Measurements from ENCODE around the gene NAV2.

Gene NAV2

DNA sequence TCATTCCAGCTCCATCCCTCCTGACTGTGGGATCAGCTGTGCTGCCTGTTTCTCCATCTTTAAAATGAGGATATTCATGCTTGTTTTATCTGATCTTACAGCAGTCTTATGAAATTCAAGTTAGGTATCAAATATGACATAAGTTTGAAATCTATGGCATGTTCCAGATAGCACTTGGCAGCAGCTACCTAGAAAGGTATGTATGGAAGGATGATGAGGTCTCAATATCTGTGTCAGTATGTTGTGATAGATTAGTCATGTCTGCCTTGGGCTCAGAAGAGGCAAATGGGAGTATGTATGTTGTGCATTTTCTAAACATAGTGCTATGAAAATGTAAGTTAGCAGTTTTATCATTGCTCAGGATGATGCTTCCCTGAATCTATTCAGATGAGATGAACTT, 122.1 kb downstream of the NAV2 start:
- DNase-seq (ENCODE audit: low spot score), result no peak

DNA sequence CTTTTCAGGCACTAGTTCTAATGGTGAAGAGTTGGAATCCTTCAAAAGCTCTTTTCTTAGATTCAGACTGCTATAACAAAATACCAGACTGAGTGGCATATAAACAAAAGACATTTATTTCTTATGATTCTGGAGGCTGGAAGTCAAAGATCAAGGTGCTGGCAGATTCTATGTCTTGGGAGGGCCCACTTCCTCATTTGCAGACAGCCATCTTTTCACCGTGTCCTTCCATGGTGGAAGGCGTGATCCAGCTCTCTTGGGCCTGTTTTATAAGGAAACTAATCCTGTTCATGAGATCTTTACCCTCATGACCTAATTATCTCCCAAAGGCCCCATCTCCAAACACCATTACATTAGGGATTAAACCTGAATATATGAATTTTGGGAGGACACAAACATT, 124.0 kb downstream of the NAV2 start:
- no peak for DNase-seq (ENCODE audit: low spot score)

DNA sequence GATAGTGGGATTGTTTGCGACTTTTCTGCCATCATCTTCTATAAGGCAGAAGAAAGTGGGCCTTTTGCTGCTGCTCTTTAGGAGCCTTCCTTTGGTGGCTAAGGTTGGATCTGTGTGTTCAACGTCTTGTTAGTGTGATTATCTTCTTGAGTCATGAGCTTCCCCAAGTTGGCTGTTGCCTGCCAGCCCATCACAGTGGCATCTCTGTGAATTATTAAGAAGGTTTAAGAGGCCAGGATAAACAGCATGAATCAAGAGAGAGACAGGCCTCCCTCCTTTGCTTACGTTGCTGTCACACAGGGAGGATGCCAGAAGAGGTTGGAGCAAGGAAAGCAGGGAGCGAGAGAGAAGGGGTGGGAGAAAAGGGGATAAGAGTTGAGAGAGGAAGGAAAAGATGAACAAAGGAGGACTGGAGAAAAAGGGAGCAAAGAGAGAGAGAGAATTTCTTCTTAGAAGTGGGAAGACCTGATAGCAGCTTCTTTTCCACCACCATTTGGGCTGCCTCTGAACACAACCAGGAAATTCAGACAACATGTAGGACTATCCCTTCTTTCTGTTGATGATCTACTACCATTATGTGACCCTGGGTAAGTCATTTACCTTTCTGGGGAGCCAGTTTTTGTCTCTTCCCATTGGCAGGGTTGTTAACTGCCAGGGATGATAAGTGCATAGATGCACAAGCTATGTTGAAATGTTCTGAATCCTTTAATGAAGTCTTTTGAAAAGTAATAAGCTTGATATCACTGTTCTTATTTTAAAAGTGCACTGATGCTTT, 126.5 kb downstream of the NAV2 start:
- no peak for DNase-seq (ENCODE audit: low spot score)

DNA sequence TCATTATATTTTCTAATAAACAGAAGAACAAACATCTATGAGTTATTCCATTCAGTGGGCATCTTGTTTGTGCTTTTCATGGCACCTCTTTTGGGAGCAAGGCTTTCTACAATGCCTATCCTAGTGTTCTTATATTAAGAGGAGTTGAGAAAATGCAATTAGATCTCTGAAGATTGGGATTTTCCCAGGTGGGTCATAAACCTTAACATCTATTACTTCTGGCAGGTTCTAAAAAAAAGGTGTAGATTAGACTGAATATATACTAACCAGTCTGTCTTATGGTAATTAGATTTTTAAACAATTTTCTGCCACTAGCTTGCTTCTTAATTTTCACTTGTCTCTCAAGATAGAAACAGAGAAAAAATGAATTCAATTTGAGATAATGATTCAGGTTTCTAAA, 128.3 kb downstream of the NAV2 start:
- DNase-seq (ENCODE audit: low spot score), result no peak

DNA sequence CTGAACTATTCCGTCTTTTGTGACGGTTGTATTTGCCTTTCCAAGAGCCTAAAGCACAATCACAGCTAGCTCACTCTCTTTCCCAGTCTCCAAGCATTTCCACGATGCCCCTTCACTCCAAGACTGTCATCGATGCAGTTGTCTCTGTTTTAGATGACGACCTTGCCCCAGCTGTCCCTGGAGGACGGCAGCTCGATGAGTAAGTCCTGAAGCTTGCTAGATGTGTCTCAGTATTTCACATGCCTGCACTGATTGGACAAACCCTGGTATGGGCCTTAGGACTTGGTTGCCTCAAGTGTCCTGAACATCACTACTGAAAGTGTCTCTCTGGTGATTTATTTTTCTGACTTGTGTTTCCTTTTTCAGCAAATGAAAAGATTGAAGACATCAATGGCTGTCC, 129.9 kb downstream of the NAV2 start:
- DNase-seq (ENCODE audit: low spot score), result no peak

DNA sequence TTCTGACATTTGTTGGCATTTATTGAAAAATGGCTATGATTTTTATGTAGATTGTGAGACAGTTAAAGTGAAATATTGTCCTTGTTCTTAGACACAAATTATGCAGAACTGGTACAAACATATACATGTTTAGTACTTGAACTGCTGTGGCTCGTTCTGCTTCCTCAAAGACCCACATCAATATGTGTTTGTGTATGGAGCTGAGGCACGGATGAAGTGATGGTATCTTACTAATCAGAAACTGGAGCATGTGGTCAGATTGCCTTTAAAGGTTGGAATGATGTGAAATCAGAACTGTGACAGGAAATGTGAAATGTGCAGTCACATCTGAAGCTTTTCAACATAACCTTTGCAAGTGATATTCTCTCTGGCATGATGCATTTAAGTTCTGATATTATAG, 130.4 kb downstream of the NAV2 start:
- no peak for DNase-seq (ENCODE audit: low spot score)

DNA sequence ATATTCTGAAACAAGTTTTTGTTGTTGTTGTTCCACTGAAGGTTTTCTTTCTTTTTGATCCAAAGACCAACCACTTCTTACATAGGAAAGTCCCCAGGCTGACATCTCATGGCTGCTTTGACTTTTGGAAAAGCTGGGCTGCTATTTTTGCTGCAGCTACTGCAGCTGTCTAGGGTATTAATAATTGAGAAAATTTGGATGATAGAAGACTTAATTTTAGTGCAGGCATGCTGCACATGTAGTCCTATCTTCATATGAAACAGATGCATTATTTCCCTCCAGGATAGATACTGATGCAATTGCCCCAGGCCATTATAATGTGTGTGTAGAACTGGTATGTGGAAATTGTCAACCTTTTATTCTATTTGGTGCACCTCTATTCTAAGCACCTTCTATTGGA, 131.4 kb downstream of the NAV2 start:
- DNase-seq (ENCODE audit: low spot score), result no peak

DNA sequence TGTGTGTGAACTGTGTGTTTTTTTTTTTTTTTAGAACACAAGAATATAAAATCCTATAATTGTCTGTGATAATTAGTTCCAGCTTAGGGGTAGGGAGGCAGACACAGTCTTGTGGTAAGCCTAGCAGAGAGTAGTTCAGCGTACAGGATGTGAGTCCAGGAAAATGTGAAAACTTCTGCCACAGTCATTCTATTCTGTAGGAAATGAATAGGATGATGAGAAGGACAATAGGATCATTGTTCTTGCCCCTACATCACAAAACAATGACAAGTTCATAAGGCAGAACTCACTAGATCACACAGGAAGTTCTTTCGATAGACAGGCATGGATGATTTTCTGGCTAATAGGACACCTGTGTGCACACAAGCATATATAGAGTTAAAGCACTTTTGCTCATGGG, 132.2 kb downstream of the NAV2 start:
- no peak for DNase-seq (ENCODE audit: low spot score)

DNA sequence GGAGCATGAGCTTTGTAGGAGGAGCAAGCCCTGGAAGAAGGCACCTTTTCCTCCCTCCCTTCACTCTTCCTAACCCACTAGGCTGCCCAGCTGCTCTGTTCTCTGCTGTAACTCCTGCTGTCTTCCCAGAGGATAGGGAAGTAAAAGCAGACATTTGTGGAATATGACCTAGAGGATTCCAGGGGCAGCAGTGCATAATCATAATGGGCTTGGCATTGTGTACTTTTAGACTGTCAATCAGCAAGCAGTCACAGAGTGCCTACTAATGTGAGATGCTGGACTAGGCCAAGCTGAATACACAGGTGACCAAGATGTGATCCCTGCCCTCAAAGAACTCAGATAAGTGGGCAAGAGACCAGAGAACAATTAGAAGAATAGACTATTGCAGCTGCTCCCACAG, 133.0 kb downstream of the NAV2 start:
- DNase-seq (ENCODE audit: low spot score), result no peak

DNA sequence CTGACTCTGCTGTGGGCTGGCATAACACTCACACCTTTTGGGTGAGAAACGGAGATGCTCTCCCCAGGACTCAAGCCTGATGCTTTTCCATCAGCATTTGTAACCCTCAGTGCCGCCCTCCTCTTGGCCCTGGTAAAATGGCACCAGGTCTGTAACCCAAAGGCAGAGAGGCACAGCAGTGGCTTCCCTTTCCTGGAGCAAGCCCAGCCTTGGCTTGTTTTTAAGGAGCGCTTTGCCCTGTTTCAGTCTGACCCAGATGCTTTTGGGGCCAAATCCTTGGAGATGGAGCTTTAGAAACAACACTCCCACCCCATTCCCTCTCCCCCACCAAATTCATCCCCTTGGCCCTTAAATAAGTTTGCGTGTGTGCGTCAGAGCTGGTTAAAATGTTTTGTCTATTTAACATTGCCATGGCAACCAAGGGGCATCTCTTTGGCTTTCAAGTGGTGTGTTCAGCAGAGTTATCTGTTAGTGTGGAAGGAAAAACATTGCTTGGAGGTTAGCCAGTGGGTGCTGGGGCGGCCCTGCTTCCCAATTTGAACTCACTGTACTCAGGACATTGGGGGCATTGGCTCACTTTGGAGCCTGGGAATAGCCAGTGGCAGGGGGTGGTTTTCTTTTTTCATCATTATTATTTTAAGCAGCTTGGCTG, 134.1 kb downstream of the NAV2 start:
- DNase-seq (ENCODE audit: low spot score), result peak; percentile 76

DNA sequence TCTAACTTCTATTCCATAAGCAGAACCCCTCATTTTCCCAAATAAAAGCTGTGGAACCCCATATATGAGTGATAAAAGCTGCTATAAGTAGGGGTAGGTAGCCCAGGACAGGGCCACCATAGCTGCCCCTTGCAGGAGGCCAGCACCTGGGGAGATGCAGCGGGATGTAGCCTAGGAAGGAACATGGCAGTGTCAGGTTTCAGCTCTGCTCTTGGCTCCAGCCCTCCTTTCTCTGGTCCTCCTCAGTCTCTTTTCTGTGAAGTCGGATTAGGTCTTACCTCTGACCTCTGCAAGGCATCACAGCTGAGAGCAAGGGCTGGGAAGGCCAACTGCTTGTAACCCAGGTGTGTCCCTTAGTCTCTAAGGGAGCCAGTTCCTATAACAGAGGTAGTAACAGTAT, 135.6 kb downstream of the NAV2 start:
- no peak for DNase-seq (ENCODE audit: low spot score)

DNA sequence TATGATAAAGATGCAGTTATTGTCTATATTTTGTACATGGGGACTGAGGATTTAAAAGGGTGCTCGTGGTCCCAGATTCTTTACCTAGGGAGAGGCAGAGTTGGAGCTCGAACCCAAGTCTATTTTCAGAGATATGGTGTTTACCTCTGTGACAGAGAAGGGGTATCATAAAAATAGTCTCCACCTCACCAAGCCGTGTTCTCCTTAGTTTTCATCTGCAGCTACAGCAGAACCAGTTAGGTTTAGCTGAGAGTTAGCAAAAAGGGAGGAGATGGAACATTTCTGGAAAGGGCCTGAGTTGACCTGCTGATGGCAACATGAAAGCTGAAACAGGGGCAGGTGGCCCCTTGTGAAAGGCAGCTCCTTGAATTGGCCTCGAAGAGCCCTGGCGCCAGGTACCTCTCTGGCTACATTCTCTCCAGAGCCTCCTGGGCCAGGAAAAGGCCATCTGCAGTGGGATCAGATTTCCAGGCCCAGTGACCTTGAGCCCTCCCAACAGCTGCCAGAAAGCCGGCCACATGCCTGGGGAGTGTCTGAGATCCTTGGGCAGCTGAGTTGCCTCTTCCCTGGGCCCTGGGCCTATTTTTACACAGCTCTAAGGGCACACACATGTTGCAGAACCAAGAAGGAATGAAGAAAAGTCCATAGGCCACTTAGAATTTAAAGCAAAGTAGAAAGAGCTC, 136.6 kb downstream of the NAV2 start:
- peak; percentile 47 for DNase-seq (ENCODE audit: low spot score)

DNA sequence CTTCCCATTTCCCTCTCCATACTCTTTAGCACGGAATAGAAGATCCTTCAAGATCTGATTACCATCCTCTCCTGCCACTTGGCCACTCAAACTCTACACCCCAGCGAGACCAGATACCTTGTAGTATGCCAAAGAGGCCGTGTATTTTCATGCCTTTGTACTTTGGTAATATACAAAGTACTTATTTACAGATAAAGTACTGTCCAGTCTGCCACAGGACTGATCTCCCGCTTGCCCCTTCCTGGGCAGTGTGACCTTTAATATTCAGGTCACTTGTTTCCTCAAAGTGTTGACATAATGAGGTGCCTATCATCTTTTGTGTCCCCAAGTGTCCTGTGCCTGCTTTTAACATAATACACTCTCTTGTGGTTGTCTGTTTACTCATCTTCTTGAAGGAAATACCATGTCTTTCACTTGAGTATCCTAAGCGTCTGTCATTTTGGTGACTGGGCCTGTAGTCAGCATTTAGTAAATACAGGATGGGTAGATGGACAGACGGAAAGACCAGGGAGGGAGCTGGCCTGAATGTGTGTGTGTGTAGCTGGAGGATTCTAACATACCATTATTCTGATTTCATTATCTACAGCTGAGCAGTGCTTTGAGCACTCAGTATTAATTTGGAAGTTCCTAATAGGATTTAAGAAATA, 137.4 kb downstream of the NAV2 start:
- DNase-seq (ENCODE audit: low spot score), result no peak

DNA sequence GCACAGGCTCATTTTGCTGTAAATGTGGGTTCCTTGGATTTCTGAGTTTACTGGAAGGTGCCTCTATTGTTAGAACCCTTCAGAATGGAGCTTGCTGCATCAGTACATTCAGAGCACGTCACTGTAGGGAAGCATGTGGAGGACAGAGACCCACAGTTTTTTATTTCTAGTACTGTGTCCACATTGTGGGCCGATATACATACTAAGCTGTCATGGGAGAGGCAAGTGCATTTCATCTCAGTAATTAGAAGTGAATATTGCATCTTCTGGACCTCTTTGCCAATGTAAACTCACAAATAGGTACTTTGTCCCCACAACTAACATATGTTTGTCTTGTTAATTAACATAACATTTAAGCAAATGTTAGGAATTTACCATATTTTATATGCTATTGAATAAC, 139.7 kb downstream of the NAV2 start:
- DNase-seq (ENCODE audit: low spot score), result no peak

DNA sequence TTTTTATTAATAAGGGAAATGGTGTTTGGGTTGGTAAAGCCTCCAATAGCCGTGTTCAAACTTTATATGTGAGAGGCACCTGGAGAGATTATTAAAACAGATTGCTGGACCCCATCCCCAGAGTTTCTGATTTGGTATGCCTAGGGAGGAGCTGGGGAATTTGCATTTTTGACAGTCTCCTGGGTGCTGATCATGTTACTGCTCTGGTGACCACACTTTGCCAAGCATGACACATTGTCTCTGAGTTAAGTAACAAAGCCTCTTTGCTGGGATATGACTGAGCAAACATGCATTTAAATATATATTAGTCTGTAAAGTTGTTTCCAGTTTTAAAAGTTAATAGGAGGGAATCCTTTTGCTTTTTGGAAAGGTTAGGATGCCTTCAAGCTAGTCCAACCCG, 140.4 kb downstream of the NAV2 start:
- no peak for DNase-seq (ENCODE audit: low spot score)

DNA sequence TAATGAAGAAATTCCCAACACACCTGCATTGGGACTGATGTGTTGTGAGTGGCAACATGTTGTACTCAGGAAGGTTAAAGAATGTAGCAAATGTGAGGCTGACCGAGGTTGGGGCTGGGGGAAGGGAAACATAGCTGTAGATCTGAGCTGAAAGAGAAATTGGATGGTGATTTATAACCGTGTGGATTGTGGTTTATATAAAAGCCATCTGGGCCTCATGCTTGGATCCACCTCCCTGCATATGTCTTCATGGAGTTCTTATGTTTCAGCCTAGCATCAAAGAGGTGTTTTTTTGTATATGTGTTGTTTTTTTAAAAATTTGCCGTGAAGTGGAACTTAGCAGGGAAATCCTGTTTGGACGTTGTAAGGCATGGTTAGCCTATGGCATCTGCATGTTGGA, 141.3 kb downstream of the NAV2 start:
- no peak for DNase-seq (ENCODE audit: low spot score)

DNA sequence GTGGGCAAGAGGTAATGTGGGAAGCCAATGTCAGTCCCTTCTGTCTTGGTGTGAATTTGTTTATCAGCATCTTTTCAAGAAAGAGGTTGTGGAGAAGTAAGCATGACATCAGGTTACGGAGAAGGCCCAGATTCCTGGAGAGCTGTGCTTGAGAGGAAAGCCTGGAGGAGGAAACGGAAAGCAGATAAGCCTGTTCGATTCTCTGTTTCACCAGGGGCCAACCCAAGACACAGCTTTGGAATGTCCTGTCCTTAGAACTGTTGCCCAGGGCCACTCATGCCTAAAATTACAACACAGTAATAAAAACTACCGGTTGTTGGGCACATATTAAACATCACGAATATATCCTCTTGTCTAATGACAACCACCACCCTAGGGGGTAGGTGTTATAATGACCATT, 148.5 kb downstream of the NAV2 start:
- peak; percentile 39 for DNase-seq (ENCODE audit: low spot score)

DNA sequence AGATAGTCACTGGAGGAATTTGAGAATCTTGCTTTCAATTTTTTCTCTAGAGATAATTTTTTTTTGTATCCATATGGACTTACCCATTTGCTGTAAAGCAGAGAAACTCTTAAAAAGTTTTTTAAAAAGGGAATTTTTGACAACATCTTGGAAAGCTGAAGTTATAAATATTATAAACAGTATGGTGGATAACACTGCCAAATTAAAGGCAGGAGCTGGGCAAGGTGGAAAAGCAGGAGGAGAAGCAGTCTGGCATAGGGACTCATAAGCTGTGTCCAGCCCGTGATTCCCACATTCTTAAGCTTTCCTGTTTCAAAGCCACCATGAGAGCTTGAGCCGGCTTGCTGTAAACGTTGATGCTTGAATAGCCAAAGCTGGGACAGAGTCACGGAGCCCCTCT, 149.5 kb downstream of the NAV2 start:
- DNase-seq (ENCODE audit: low spot score), result no peak

DNA sequence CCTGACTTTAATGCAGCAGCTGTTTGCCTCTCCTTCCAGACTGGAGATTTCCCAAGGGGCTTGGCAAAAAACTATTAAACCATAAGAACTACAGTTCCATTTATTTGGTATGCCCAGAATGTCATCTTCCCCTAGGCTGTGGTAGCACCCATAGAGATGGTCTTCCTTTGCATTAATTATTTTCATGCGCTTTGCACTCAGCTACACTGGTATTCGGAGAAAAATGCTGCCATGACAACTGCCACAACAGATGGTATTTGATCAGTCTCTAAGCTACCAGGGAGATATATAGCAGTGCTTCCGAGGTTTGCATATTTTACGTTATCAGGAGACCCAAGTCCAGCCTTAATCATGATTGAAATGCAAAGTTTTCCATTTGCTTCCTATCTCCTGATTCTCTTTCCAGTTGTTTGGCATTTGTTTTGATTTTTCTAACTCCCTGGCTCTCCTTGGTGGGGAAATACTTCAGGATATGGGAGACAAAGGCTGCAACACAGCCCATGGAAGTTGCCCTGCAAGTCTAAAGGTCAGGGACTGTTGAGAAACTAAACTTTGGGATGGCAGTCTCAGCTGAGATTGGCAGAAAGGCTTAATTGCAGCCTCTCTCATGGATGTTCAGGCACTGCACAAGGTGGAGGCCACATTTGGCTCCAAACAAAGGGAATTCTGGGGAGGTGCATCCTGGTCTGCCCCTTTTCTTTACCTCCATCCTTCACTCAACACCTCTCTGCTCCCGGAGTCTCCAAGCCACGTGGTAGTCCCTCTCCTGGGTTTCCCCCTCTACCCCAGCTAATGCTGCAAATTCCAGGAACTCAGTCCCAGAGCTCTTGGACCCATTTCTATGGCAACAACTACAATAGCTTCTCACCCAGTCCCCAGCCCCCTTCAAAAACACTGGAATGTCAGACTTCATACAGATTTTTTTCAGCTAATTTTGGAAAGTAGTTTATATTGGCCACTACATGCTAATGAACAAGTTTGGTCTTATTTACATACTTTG, 151.8 kb downstream of the NAV2 start:
- no peak for DNase-seq (ENCODE audit: low spot score)

DNA sequence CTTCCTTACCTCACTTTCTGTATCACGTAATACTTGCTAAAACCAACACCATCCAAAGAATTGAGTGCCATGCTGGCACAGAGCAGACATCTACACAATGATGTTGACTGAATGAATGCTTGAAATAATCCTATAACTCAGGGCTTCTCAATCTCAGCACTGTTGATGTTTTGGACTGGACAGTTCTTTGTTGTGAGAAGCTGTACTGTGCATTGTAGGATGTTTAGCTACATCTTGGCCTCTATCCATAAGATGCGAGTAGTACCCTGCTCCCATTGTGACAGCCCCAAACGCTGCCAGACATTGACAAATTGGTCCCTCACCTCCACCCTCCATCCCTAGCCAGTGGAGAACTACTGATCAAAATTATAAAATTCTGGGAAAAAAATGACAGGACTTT, 153.4 kb downstream of the NAV2 start:
- DNase-seq (ENCODE audit: low spot score), result no peak

DNA sequence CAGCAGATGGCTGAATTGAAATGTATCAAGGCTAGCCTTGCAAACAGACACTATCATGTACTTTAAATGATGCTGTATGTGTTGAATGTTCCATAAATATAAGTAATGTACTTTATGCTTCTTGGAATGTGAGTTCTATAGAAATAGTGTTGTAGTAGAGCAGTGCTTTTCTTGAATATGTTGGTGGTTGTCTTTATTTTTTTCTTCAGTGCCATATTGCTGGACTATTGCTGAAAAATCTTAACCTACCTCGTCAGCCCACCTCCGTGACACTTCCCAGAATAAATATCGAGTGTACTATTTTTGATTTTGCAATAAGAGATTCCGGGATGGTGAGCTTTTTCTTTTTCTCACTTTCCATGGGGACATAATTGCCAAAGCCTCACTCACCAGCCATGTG, 153.9 kb downstream of the NAV2 start:
- DNase-seq (ENCODE audit: low spot score), result no peak

DNA sequence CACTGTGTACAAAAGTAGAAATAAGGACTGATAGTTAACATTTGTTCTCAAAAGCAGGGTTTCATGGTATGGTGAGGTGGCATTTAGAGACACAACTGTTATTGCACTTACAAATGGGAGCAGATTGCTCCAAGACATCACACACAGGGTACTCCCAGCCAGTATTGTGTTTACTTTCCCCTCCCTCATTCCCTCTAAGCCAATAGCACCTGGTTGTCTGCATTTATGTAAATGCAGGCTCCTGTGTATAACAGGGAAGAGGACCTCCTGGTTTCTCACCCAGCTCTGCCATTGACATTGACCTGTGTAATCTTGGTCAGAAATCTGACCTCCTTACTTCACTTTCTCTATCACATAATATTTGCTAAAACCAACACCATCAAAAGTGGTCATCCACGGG, 154.4 kb downstream of the NAV2 start:
- DNase-seq (ENCODE audit: low spot score), result no peak

Data from cerebellar cortex (tissue), 1 donor.